Parathyroid adenoma (tissue), 2 donors: ENCODE data around the gene SAP30.
A peak's percentile ranks its signal among the peaks of the same experiment; 100 is the strongest.

Source experiments
- H2AFZ ChIP-seq: fragments of 300-600 bp; sonication (generic); one replicate; pipeline ENCODE4 v1.7.0; 2017; ENCODE audit warnings: antibody characterized with exemption, mild to moderate bottlenecking
- H3K27ac ChIP-seq: fragments of 300-600 bp; sonication (generic); one replicate; pipeline ENCODE4 v1.7.0; 2017
- H3K27me3 ChIP-seq: fragments of 300-600 bp; sonication (generic); one replicate; pipeline ENCODE4 v1.7.0; 2017; ENCODE audit warnings: low read length; ENCODE audit not compliant: control insufficient read depth, insufficient read depth
- H3K36me3 ChIP-seq: fragments of 300-600 bp; sonication (generic); one replicate; pipeline ENCODE4 v1.7.0; 2017; ENCODE audit warnings: low read length; ENCODE audit not compliant: control insufficient read depth, insufficient read depth
- H3K4me1 ChIP-seq: fragments of 300-600 bp; sonication (generic); one replicate; pipeline ENCODE4 v1.7.0; 2017; ENCODE audit warnings: control low read depth
- H3K4me2 ChIP-seq: fragments of 300-600 bp; sonication (generic); one replicate; pipeline ENCODE4 v1.7.0; 2017; ENCODE audit warnings: low read length
- H3K4me3 ChIP-seq: fragments of 300-600 bp; sonication (generic); one replicate; pipeline ENCODE4 v1.7.0; 2017; ENCODE audit warnings: low read depth, low read length
- H3K79me2 ChIP-seq: fragments of 300-600 bp; sonication (generic); one replicate; pipeline ENCODE4 v1.7.0; 2017; ENCODE audit warnings: control low read depth
- H3K9ac ChIP-seq: fragments of 300-600 bp; sonication (generic); one replicate; pipeline ENCODE4 v1.7.0; 2017; ENCODE audit warnings: mild to moderate bottlenecking
- H3K9me3 ChIP-seq: fragments of 300-600 bp; sonication (generic); one replicate; pipeline ENCODE4 v1.7.0; 2017; ENCODE audit warnings: low read length; ENCODE audit not compliant: control insufficient read depth
- TF ChIP-seq, protein P1 (sequence below): fragments of 300-600 bp; sonication (generic); IDR thresholded peaks from one replicate; pipeline ENCODE4 v1.7.0; 2017; ENCODE audit warnings: antibody characterized with exemption, mild to moderate bottlenecking
- donor health status: primary hyperparathyroidism.

Gene SAP30, protein sequence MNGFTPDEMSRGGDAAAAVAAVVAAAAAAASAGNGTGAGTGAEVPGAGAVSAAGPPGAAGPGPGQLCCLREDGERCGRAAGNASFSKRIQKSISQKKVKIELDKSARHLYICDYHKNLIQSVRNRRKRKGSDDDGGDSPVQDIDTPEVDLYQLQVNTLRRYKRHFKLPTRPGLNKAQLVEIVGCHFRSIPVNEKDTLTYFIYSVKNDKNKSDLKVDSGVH

DNA sequence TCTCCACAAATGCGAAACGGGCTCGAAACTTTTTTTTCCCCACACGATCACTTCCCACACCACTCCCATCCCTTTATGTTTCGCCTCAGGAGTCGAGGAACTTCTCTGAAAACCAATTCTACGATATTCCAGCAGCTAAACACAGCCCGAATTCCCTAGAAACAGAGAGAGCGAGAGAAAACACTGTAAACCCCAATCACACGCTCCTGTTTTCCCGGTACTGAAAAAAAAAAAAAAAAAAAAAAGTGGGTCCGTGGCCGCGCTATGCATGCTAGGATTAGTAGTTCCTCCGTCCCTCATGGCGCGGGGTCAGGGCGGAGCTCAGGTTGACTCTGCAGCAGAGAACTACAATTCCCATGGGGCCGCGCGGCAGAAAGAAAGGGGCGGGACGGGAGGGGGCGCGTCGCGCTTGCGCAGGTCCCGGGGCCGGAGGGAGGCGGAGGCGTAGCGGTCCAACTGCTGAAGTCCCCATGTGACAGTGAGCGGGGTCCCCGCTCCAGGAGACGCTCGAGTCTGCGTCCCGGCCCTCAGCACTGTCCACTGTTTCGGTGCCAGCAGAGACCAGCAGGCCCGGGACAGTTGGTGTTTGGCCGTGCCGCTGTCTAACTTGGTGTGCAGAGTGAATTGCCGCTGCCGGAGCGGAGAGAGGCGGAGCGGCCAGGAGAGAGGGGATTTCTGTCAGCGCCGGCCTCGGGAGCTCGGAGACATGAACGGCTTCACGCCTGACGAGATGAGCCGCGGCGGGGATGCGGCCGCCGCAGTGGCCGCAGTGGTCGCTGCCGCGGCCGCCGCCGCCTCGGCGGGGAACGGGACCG is at the start of gene SAP30:
SAP30 (plus strand) TSS at position 478 of the 815 bp plus-strand sequence; CDS start at position 707, 229 bp downstream.
- Histone ChIP-seq H3K4me2 (peak within 1 kb of the TSS; percentile 98), H3K27ac (peak within 1 kb of the TSS; percentile 89), H3K4me3 (peak within 1 kb of the TSS; percentile 82), H3K79me2 (no peaks in the 10 kb centered on the region), H3K4me1 (no peaks in the 10 kb centered on the region), H3K9me3 (no peaks in the 10 kb centered on the region), H3K36me3 (no peaks in the 10 kb centered on the region), H3K27me3 (no peaks in the 10 kb centered on the region), H2AFZ (peak within 1 kb of the TSS; percentile 87), H3K9ac (no peak within 1 kb of the TSS)
- TF ChIP-seq, protein P1, sequence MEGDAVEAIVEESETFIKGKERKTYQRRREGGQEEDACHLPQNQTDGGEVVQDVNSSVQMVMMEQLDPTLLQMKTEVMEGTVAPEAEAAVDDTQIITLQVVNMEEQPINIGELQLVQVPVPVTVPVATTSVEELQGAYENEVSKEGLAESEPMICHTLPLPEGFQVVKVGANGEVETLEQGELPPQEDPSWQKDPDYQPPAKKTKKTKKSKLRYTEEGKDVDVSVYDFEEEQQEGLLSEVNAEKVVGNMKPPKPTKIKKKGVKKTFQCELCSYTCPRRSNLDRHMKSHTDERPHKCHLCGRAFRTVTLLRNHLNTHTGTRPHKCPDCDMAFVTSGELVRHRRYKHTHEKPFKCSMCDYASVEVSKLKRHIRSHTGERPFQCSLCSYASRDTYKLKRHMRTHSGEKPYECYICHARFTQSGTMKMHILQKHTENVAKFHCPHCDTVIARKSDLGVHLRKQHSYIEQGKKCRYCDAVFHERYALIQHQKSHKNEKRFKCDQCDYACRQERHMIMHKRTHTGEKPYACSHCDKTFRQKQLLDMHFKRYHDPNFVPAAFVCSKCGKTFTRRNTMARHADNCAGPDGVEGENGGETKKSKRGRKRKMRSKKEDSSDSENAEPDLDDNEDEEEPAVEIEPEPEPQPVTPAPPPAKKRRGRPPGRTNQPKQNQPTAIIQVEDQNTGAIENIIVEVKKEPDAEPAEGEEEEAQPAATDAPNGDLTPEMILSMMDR, result no peak

DNA sequence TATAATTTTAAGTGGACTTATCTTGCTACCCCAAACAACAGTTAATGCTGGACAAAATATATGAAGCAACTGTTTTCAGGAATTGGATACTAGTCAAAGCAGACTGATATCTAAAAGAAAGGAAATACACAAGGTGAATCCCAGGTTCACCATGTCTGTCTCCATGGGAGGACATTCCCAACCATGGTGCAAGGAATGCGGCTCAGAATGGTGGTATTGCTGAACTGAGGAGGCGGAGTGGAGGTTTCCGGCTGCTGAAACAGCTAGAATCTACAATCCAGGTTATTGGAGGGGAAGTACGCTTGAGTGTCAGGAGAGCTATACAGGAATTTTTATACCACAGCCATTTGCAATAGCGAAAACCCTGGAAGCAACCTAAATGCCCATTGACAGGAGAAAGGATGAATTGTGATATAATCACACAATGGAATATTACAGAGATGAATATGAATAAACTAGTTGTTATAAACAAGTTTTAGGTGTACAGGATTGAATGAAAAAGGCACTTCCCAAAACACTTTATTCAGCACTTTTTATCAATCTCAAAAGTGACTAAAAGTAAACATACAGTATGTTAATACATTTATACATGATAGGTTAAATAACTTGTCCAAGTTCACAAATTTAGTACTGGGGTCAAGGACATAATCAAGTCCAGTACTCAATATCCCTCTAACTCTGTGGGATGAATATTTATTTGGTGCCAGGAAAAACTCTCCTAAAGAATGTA is 45.6 kb upstream of the SAP30 start:
- no peaks in the 10 kb centered on the region for H3K79me2 ChIP-seq
- H3K9me3 ChIP-seq, result no peaks in the 10 kb centered on the region
- no peak overlapping the region for H3K4me2 ChIP-seq
- H3K4me3 ChIP-seq, result no peak overlapping the region
- H3K27me3 ChIP-seq, result no peaks in the 10 kb centered on the region
- no peaks in the 10 kb centered on the region for H3K36me3 ChIP-seq
- no peak overlapping the region for H3K9ac ChIP-seq
- H2AFZ ChIP-seq, result no peak overlapping the region
- no peaks in the 10 kb centered on the region for H3K4me1 ChIP-seq
- H3K27ac ChIP-seq, result no peak overlapping the region
- TF ChIP-seq, protein P1, result no peak

DNA sequence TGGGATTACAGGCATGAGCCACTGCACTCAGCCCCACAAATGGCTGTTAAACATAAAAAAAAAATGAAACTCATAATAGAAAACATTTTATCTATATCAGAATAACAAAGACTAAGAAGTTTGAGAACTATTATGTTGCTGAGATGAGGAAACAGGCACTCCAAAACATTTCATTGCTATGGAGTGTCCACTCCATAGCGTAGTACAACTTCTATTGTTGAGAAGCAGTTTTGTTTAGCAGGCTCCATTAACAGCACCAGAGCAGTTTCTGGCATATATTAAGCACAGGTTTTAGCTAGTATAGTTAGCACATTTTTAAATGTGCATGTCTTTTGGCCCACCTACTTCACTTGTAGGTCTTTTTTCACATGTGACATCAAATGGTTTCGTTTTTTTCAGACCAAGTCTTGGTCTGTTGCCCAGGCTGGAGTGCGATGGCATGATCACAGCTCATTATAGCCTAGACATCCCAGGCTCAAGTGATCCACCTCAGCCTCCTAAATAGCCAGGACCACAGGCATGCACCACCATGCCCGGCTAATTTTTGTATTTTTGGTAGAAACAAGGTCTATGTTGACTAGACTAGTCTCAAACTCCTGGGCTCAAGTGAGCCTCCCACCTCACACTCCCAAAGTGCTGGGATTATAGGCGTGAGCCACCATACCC is 42.4 kb upstream of the SAP30 start:
- Histone ChIP-seq H3K36me3 (no peaks in the 10 kb centered on the region), H3K4me3 (no peak overlapping the region), H3K79me2 (no peaks in the 10 kb centered on the region), H3K27ac (no peak overlapping the region), H3K4me1 (no peaks in the 10 kb centered on the region), H3K4me2 (no peak overlapping the region), H3K9me3 (no peaks in the 10 kb centered on the region), H2AFZ (no peak overlapping the region), H3K27me3 (no peaks in the 10 kb centered on the region), H3K9ac (no peak overlapping the region)
- TF ChIP-seq, protein P1, result no peak

DNA sequence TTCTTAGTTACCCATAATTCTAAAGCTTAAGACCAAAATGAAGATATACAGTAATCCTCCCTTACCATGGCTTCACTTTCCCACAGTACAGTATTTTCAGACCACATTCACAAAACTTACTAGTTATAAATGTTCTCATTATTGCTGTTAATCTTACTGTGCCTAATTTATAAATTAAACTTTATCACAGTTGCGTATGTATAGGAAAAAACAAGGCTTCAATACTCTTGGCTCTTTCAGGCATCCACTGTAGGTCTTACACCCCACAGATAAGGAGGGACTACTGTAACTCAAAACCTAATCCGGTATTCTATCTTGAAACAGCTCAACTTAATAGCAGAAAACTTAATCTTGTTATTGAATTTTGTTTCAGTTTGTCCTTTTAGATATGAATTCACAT is 40.2 kb upstream of the SAP30 start:
- TF ChIP-seq, protein P1, result no peak
- H3K9me3 ChIP-seq, result no peaks in the 10 kb centered on the region
- H2AFZ ChIP-seq, result no peak overlapping the region
- no peaks in the 10 kb centered on the region for H3K4me1 ChIP-seq
- H3K4me2 ChIP-seq, result no peak overlapping the region
- no peaks in the 10 kb centered on the region for H3K79me2 ChIP-seq
- H3K27ac ChIP-seq, result no peak overlapping the region
- no peak overlapping the region for H3K9ac ChIP-seq
- no peaks in the 10 kb centered on the region for H3K27me3 ChIP-seq
- no peak overlapping the region for H3K4me3 ChIP-seq
- no peaks in the 10 kb centered on the region for H3K36me3 ChIP-seq
